ENCODE results near the gene AKAP13.
A peak's percentile ranks its signal among the peaks of the same experiment; 100 is the strongest.
"Not testable (repeated sequence)": the region's sequence is repeated elsewhere in the genome, so short reads cannot be mapped to it uniquely, and the experiment has no call there.

Gene AKAP13

DNA sequence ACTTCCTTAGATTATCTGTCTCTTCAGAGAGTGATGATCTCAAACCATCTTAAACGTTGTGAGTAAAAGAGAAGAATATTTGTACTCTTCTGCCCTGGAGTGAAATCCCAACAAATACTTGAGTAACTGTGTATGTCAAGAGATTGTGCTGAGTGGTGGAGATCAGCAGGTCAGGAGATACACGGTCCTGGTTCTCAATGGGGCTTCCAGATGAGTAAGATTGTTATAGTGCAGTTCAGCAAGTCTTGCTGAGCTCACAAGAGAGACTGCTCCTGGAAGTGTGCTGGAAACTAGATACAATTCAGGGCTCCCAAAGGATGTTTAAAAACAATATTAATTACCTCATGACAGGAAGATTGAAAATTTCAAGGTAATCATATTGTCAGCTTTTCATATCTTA, 184.3 kb downstream of the AKAP13 start:
- no peak for DNase-seq

DNA sequence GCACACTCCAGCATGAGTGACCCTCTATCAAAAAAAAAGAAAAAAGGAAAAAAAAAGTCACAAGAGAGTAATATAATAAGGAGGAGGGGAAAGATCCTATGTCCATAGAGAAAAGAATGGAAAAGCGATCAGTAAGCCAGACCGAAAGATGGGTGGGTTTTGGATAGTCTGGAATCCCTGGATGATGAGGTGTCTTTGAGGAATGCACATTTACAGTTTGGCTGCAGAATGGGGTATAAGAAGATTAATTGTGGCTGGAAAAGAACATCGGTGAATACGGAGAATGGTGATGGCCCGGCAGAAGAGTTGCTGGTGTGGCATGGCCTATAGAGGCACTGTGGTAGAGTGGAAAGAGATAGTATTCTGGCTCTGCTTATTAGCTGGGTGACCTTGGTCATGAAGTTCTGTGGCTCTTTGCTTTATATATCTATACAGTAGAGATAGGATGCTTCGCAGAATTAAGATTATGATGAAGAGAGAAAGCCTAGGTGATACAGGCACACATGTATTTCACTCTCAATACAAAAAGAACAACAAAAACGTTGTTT, 187.9 kb downstream of the AKAP13 start:
- DNase-seq = no peak

GRCh38 chr15:85570336-85570735, 189.9 kb downstream of the AKAP13 start:
- no peak for DNase-seq

GRCh38 chr15:85571780-85572179, 191.4 kb downstream of the AKAP13 start:
- no peak for DNase-seq

- no peak for DNase-seq
These were observed 196.0 kb downstream of the AKAP13 start for GRCh38 chr15:85576392-85576791.

GRCh38 chr15:85578941-85579701, 198.7 kb downstream of the AKAP13 start:
- DNase-seq = no peak

DNA sequence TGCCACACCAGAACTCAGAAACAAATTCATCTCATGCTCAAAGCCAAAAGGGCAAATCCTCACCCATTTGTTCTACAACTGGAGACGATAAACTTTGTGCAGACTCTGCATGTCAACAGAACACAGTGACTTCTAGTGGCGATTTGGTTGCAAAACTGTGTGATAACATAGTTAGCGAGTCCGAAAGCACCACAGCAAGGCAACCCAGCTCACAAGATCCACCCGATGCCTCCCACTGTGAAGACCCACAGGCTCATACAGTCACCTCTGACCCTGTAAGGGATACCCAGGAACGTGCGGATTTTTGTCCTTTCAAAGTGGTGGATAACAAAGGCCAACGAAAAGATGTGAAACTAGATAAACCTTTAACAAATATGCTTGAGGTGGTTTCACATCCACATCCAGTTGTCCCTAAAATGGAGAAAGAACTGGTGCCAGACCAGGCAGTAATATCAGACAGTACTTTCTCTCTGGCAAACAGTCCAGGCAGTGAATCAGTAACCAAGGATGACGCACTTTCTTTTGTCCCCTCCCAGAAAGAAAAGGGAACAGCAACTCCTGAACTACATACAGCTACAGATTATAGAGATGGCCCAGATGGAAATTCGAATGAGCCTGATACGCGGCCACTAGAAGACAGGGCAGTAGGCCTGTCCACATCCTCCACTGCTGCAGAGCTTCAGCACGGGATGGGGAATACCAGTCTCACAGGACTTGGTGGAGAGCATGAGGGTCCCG, 199.7 kb downstream of the AKAP13 start:
- peak in 1 of 51 donors; percentile 12 for DNase-seq

DNA sequence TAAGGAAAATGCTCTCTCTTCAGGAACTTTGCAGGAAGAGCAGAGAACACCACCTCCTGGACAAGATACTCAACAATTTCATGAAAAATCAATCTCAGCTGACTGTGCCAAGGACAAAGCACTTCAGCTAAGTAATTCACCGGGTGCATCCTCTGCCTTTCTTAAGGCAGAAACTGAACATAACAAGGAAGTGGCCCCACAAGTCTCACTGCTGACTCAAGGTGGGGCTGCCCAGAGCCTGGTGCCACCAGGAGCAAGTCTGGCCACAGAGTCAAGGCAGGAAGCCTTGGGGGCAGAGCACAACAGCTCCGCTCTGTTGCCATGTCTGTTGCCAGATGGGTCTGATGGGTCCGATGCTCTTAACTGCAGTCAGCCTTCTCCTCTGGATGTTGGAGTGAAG, 200.5 kb downstream of the AKAP13 start:
- peak in 1 of 51 donors; percentile 15 for DNase-seq

GRCh38 chr15:85581495-85581894, 201.1 kb downstream of the AKAP13 start:
- peak in 2 of 51 donors; percentile 14 to 40 for DNase-seq

DNA sequence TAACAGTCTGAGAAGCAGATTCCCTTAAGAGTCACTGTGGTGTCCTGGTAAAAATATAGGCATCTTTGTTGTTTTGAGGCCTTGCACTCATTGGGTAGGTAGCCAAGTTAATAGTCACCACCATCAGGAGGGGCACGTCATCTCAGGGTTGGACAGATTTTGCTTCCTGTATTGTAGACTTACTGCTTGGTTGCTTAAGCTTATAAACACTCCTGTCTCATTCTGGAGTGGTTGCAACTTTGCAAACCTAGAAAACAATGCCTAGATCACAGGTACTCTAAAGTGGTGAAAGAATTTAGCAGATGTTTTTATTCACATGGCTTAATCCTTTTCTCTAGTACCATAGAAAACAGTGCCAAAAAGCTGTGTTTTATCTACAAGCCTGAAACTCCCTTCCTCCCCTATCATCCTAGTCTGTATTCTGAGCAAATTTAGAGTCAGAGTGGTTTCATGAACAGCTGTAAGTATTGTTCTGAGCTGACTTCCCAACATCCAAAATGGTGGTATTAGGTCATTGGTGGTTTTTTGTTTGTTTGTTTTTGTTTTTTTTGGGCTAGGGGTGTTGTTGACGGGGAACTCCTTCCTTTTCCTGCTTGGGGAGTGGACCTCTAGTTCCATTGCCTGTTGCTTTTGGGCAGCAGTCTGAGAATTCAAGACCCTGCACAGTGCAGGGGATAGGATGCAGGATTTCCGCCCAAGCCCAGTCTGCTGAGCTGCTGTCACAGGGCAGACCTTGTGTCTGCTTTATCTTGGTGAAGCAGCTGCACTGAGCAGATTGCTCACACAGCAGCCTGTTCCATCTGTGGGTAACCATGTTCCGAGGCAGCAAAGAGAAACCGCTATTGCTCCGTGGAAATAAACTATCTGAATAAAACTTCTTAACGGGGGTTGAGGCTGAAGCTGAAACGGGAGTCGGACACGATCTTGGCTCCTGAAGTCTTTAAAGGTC, 202.0 kb downstream of the AKAP13 start:
- peak in 4 of 51 donors; percentile 14 to 23 (median 14) for DNase-seq

- DNase-seq = no peak
These were observed 203.0 kb downstream of the AKAP13 start for GRCh38 chr15:85583442-85583841.

GRCh38 chr15:85583923-85584390, 203.6 kb downstream of the AKAP13 start:
- DNase-seq = peak in 3 of 51 donors; percentile 11 to 17 (median 17)

DNA sequence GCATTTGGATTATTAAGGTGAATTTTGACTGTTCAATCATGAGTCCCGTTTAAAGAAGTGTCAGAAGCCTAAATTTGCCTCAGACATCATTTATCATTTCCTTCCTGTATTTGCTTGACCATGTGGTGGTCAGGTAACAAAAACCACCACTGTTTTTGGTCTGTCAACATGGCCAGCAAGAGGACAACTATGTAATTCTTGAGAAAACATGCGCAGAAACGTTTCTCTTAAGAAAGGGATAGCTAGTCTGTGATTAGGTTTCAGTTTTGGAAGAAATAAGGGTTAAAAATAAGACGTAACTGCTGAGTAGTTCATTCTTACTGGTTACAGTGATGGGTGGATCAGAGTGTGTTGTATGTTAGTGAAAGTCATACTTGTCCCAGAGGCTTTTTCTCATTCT, 204.5 kb downstream of the AKAP13 start:
- DNase-seq = no peak

DNA sequence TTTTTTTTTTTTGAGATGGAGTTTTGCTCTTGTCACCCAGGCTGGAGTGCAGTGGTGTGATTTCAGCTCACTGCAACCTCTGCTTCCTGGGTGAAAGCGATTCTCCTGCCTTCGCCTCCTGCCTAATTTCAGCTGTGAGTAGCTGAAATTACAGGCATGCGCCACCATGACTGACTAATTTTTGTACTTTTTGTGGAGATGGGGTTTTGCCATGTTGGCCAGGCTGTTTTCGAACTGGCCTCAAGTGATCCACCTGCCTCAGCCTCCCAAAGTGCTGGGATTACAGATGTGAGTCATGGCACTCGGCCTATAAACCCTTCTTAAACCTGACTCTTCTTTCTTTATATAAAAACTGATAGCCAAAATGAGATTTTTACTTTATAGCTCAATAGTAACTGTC, 205.8 kb downstream of the AKAP13 start:
- DNase-seq = not testable (repeated sequence)

DNA sequence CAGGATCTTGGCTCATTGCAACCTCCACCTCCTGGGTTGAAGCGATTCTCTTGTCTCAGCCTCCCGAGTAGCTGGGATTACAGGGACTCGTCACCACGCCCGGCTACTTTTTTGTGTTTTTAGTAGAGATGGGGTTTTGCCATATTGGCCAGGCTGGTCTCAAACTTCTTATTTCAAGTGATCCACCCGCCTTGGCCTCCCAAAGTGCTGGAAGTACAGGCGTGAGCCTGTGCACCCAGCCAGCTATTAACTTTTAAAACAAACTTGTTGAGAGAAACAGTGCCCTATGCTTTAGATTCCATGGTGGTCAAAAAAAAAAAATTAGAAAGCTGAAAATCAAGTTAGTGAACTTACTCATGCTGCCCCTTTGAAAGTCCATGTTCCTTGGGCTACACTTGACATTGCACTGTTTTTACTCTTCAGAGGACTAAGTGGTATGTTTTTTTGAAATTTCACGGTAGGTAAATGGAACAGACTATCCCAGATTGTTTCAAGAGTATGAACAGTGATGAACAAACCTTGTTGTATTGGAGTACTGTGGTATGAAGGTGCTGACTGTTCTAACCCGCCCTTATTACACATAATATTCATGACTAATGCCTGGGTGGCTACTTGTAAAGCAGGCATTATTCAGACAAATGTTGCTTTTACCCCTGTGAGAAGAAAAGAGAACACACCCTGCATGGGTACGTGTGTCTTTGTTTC, 207.5 kb downstream of the AKAP13 start:
- DNase-seq = no peak

DNA sequence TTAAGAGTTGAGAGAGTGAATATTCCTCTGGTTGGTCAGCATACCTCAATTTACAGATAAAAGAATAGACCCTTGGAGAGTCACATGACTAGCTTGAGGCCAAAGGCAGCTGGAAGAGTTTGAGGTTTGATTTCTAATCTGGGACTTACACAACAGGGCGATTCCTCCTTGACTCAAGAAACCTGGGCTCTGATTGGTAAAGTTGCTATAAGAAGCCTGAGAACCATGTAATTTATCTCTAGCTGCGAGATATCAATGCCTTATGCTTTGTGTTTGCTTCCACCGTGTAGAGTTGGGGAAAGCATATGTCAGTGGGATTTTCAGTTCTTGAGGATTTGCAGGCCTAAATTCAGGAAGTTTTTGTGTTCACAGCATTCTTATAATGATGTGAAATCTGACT, 208.3 kb downstream of the AKAP13 start:
- DNase-seq = no peak

- no peak for DNase-seq
These were observed 209.4 kb downstream of the AKAP13 start for GRCh38 chr15:85589851-85590250.

DNA sequence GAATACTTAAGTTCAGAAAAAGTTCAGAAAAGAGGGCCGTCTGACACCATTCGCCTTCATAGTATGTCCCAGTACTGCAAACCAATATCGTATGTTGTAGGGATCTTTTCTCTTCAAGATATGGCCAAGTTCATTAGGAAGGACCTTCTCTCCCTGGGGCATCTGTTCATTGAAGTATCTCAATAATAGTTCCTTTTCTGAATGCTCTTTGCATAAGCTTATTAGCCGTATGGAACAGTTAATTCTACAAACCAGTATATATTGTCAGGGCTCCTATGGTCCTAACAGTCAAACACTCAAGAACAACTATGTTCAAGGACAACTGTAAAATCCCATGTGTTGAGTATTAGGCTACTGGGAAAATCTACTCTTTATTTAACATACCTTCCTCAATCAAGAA, 211.2 kb downstream of the AKAP13 start:
- no peak for DNase-seq

GRCh38 chr15:85592148-85592547, 211.7 kb downstream of the AKAP13 start:
- no peak for DNase-seq

- no peak for DNase-seq
These were observed 213.5 kb downstream of the AKAP13 start for GRCh38 chr15:85593809-85594445.
